ENCODE measurements around the gene EPRS1.

- no peak for TF ChIP-seq ZNF324 (tag by site-specific recombination; IDR thresholded peaks at IDR 0.05)
- TF ChIP-seq, protein P1, sequence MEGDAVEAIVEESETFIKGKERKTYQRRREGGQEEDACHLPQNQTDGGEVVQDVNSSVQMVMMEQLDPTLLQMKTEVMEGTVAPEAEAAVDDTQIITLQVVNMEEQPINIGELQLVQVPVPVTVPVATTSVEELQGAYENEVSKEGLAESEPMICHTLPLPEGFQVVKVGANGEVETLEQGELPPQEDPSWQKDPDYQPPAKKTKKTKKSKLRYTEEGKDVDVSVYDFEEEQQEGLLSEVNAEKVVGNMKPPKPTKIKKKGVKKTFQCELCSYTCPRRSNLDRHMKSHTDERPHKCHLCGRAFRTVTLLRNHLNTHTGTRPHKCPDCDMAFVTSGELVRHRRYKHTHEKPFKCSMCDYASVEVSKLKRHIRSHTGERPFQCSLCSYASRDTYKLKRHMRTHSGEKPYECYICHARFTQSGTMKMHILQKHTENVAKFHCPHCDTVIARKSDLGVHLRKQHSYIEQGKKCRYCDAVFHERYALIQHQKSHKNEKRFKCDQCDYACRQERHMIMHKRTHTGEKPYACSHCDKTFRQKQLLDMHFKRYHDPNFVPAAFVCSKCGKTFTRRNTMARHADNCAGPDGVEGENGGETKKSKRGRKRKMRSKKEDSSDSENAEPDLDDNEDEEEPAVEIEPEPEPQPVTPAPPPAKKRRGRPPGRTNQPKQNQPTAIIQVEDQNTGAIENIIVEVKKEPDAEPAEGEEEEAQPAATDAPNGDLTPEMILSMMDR (tag by site-specific recombination; IDR thresholded peaks at IDR 0.05), result no peak
- no peak for TF ChIP-seq ZNF138 (tag by site-specific recombination; IDR thresholded peaks at IDR 0.05; ENCODE audit: borderline replicate concordance)
- TF ChIP-seq ZNF677 (tag by site-specific recombination; IDR thresholded peaks at IDR 0.05), result no peak
- TF ChIP-seq RBAK (tag by site-specific recombination; IDR thresholded peaks at IDR 0.05), result no peak
- no peak for TF ChIP-seq MYNN (tag by site-specific recombination; IDR thresholded peaks at IDR 0.05; ENCODE audit: borderline replicate concordance)
Observed at GRCh38 chr1:220043646-220044045, 2.7 kb downstream of the EPRS1 start.
